Endometrium (tissue), 2 donors: ENCODE measurements around the gene SPTAN1.
"Not testable (repeated sequence)": the region's sequence is repeated elsewhere in the genome, so short reads cannot be mapped to it uniquely, and the experiment has no call there.

Experiments
- FAIRE-seq: peaks from 2 replicates; lab custom pipeline; 2012; peaks lifted over from hg19 to GRCh38; lab: Jason Lieb, UNC
- donor health status: control.
- donor health status: control.

SPTAN1 gene

GRCh38 chr9:128552744-128553440 is 505 bp downstream of the SPTAN1 start:
- no peak for FAIRE-seq

- FAIRE-seq: no peak
Measured at GRCh38 chr9:128553728-128554127, 1.3 kb downstream of the SPTAN1 start.

DNA sequence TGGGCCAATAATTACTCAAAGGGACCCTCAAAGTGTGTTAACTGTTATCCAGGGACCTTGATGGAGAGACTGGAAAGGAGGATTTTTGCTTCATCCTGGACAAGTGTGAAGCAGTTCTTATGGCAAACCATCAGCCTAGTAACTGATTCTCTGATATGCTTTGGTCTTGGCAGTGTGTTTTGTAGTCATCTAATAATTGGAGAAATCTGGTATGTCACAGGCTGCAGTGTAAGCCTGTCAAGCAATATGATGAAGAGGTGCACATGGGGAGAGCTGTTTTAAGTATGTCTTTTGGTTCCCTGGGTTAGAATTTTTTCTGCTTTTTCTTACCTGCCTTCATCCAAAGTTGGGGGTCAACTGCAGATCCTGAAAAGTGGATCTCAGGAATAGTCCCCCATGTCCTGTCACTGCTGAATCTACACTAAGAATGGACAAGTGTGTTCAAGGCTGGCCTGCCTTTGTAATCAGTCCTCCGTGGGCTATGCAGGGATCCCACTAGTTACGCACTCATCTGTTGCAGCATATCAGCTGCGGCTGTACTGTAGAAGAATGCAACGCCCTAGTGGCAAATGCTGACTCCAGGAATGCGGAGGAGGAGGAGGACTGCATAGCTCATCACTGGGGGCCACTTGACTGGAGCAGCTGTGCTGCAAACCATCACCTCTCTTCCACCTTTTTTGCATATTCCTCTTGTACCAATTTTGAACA is 1.9 kb downstream of the SPTAN1 start:
- FAIRE-seq: no peak

DNA sequence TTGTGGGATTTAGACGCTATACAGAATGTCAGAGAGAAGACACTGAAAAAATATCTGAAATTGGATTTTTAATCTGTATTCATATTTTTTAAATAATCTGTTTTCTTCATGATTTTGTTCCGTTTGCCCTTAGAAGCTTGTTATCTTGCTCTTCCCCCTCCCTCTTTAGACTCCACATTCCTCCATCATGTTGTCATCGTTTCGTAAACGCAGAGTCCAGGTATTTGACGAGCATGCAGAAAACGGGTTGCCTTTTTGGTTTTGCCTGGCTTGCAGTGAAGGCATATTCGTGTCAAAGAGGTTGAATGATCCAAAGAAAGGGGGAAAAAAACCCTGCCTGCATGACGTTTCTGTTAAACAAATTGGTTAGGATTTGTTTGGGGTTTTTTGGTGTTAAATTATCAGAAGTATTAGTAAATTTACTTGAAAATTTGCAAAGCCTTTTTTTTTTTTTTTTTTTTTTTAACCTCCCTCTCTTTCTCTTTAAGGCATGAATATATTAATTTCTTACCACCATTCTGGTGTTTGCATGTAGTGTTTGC is 2.9 kb downstream of the SPTAN1 start:
- FAIRE-seq: no peak

DNA sequence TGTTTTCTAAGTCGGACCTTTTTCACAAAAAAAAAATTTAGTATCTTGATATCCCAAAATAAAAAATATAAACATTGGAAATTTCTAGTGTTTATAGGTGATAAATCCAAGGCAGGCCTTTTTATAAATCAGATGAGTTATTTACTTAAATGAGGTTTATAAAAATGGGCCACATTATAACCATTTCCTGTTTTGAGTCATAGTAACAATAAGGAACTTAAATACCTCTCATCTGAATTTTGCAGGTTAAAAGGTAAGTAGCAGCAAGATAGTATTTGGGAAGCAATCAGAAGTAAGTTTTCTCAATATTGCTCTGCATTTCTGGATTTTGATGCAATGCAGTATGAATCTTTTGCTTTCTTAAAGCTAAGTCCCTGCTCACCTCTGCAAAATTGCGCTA is 3.9 kb downstream of the SPTAN1 start:
- no peak for FAIRE-seq

- FAIRE-seq: no peak
Measured at GRCh38 chr9:128556926-128557634, 4.7 kb downstream of the SPTAN1 start.

DNA sequence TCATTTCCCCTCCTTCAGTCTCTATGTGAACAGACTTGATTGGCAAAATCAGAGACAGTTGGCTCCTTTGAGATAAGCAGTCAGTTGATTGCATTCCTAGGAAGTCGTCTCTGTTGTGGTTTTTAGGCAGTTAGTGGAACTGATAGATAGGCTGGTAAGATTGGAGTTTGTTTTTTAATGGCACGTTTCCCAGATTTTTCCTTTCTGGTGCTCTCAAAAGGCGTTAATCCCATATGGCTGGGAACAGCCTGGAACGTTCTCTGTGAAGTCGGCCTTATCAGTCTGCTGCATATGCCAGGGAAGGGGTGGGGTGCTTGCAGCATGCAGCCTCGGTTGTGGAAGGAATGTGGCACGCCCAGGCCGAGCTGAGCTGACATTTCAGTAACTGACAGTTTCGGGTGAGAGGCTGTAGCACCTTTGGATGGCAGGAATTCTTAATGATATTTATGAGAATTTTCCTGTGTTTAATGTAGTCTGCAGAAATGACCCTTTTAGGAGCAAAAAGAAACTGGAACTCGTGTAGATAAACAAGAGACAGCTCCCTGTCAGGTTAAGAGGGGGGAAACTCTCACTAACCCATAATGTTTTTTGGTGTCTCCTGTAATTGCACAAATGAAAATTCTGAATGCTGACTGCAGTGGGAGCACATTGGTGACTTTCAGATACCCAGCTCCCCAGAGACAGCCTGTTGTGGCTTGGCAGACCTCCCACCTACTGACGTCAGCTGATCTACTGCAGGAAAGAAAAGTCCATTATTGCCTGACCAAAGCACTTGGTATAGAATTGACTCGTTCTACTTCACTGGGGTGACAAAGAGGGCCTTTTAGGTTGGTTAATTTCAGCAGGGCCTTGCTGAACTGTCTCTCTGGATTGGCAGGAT is 6.3 kb downstream of the SPTAN1 start:
- FAIRE-seq: no peak

GRCh38 chr9:128565578-128565977 is 13.2 kb downstream of the SPTAN1 start:
- FAIRE-seq: no peak

DNA sequence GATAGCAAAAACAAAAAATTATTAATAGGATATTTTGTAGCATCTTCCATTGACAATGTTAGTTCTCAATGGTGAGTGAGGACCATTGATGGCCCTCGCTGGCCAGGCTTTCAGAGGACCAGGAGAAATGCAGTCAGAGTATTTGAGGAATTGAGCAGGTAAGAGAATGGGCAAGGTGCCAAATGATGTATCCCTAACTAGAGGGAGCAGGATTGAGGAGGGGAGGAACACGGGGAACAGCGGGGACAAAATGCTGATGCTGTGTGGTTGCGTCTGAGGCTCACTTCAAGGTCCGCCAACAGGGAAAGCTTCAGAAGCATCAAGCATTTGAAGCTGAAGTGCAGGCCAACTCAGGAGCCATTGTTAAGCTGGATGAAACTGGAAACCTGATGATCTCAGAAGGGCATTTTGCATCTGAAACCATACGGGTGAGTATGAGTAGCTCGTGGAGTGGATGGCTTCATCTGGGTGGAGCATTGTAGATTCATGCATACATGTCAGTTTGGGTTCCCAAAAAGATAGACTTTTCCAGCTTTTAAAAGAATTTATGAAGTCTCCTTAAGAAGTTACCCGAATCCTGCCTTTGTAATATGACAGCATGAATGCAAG is 16.2 kb downstream of the SPTAN1 start:
- FAIRE-seq: no peak

DNA sequence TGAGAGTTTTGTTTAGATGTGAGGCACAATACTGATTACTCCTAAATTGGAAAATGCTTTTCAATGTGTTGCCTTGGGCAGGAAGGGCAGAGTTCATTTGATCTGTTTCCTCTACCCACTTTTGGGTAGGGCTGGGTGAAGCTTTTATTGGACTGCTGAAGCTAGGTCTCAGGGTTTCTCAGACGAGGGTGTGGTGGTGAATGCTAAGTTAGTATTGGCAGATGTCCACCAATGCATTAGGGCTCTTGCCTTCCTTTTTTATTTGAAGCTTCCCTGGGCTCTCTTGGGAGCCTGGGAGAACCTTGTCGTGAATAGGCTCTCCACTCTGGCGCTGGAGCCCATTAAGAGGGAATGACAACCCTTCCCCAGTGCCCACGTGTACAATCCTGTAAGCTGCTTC is 23.1 kb downstream of the SPTAN1 start:
- no peak for FAIRE-seq

- FAIRE-seq: no peak
Measured at GRCh38 chr9:128575916-128576315, 23.5 kb downstream of the SPTAN1 start.

GRCh38 chr9:128577206-128577605 is 24.8 kb downstream of the SPTAN1 start:
- FAIRE-seq: no peak

DNA sequence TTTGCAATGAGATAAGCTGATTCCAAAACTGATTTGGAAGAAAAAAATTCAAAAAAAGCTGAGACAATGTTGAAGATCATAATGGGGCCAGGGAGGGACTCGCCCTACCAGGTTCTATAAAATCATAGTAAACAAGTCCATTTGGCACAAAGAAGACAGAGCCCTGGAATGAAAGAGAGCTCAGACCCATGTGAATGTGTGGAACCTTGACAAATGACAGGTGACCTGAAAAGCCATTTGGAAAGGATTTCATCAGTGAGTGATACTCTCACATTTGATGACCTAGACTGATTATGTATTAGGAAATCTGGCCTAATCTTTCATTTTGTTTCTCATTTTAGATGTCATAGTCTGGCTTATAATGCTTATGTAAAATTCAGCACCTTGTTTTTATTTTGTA is 26.8 kb downstream of the SPTAN1 start:
- no peak for FAIRE-seq

DNA sequence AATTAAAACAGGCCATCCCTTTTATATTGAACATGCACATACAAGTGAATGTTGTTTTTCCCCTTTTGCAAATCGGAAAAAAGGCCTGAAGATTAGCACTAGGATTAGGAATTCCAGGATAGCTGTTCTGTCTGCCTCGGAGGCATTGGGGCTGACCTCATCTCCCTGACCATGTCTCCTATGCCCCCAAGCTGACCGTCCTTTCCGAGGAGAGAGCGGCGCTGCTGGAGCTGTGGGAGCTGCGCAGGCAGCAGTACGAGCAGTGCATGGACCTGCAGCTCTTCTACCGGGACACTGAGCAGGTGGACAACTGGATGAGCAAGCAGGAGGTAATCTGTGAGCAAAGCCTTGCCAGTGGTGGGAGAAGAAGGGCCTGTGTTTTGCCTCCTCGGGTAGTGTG is 28.3 kb downstream of the SPTAN1 start:
- FAIRE-seq: no peak

DNA sequence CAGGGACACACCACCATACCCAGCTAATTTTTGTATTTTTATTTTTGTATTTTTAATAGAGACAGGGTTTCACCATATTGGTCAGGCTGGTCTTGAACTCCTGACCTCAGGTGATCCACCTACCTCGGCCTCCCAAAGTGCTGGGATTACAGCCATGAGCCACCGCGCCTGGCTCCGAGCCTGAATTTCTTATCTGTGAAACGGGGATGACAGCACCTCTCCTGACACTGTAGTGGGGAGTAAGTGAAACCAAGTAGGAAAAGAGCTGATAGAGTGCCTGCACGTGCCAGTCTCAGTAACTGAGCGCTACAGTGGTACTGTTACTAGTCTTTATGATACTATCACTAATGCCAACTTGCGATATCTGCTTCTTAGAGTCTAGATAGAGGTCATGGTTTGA is 32.8 kb downstream of the SPTAN1 start:
- FAIRE-seq: not testable (repeated sequence)

DNA sequence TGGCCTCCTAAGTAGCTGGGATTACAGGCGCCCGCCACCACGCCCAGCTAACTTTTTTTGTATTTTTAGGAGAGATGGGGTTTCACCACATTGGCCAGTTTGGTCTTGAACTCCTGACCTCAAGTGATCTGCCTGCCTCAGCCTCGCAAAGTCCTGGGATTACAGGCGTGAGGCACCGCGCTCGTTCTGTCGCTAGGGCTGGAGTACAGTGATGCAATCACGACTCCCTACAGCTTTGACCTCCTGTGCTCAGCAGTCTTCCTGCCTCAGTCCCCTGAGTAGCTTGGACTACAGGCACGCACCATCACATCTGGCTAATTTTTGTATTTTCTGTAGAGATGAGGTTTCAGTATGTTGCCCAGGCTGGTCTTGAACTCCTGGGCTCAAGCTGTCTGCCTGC is 34.5 kb downstream of the SPTAN1 start:
- FAIRE-seq: not testable (repeated sequence)

DNA sequence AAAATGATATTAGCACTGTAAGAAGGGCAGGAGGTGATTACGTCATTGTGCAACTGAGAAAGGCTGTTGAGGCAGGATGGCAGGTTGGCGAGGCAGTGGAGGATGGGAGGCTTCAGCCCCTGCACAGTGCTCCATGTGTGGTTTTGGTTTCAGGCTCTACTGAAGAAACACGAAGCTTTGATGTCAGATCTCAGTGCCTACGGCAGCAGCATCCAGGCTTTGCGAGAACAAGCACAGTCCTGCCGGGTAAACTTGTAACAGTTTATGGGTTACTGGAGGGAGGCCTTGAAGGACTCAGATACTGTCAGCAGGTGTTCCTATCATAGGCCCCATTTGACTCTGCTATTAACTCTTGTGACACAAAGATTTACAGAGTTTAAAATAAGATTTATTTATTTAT is 35.1 kb downstream of the SPTAN1 start:
- no peak for FAIRE-seq

GRCh38 chr9:128588581-128589233 is 36.3 kb downstream of the SPTAN1 start:
- FAIRE-seq: no peak

- no peak for FAIRE-seq
Measured at GRCh38 chr9:128593039-128593438, 40.7 kb downstream of the SPTAN1 start.

DNA sequence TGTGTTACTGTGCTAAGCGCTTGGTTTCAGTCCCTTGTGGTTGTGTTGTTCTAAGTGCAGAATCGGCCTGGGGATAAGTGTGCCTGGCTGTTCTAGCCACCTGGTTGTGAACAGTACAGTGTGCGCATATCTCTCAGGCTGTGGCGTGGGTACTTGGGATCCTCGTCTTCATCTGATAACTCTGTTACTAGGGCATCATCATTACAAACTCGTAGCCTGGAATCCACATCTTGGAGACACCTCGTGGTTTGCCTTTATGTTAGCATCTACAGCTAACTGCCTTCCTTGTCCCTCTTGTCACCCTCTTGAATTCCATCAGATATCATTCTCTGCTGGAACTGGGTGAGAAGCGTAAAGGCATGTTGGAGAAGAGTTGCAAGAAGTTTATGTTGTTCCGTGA is 41.5 kb downstream of the SPTAN1 start:
- FAIRE-seq: no peak

DNA sequence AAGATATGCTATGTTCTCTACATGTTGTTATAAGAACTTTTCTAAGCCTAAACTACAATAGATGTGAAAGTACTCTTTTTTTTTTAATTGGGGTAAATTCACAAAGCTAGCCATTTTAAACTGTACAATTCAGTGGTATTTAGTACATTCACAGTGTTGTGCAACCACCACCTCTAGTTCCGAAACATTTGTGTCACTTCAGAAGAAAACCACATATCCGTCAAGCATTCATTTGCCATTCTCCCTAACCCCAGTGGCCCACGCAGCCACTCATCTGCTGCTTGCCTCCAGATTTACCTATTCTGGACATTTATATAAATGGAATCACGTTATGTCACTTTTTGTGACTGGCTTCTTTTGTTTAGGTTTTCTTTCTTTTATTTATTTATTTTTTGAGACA is 43.1 kb downstream of the SPTAN1 start:
- no peak for FAIRE-seq
